Astrocyte (in vitro differentiated cells and primary cell): ENCODE results near the gene FADS2. TPM values are rescaled to one million over a fixed set of nuclear protein-coding genes. Genes with fewer than 3 reads are reported as not detected.
A peak's percentile ranks its signal among the peaks of the same experiment; 100 is the strongest.

Experiments used
- DNase-seq: peaks from one replicate; pipeline ENCODE4 v3.0.0-alpha.2; 2010; ENCODE audit warnings: low read depth
- FAIRE-seq: peaks from 2 replicates; lab custom pipeline; 2011; peaks lifted over from hg19 to GRCh38; lab: Jason Lieb, UNC
- H2AFZ ChIP-seq: 2 replicates; pipeline ENCODE4 v1.6.0; 2012; ENCODE audit warnings: low read depth, low read length, inconsistent platforms
- H3K27ac ChIP-seq: 2 replicates; pipeline ENCODE4 v1.5.1; 2011; ENCODE audit warnings: low read depth, low read length, inconsistent platforms
- H3K27me3 ChIP-seq: 2 replicates; pipeline ENCODE4 v1.6.0; 2011; ENCODE audit warnings: low read length, inconsistent platforms; ENCODE audit not compliant: insufficient read depth
- H3K36me3 ChIP-seq: 2 replicates; pipeline ENCODE4 v1.5.1; 2011; ENCODE audit warnings: low read length, inconsistent platforms; ENCODE audit not compliant: insufficient read depth
- H3K4me1 ChIP-seq: 2 replicates; pipeline ENCODE4 v1.5.1; 2011; ENCODE audit warnings: low read length, inconsistent platforms; ENCODE audit not compliant: insufficient read depth
- H3K4me2 ChIP-seq: 2 replicates; pipeline ENCODE4 v1.6.0; 2012; ENCODE audit warnings: low read length, inconsistent platforms
- H3K4me3 ChIP-seq: 2 replicates; pipeline ENCODE4 v1.5.1; 2011; ENCODE audit warnings: low read depth, mild to moderate bottlenecking, low read length, inconsistent platforms; ENCODE audit not compliant: insufficient read depth
- H3K79me2 ChIP-seq: 2 replicates; pipeline ENCODE4 v1.6.0; 2012; ENCODE audit warnings: mild to moderate bottlenecking, low read length, inconsistent platforms; ENCODE audit not compliant: insufficient read depth
- H3K9ac ChIP-seq: 2 replicates; pipeline ENCODE4 v1.6.0; 2012; ENCODE audit warnings: mild to moderate bottlenecking, low read length, inconsistent platforms
- H3K9me3 ChIP-seq: 2 replicates; pipeline ENCODE4 v1.5.1; 2012; ENCODE audit warnings: low read depth, mild to moderate bottlenecking, low read length, inconsistent platforms; ENCODE audit not compliant: insufficient read depth
- H4K20me1 ChIP-seq: 2 replicates; pipeline ENCODE4 v1.6.0; 2012; ENCODE audit warnings: low read length, inconsistent platforms; ENCODE audit not compliant: insufficient read depth
- H3K27ac Mint-ChIP-seq: one replicate; pipeline ENCODE4 v1.8.0; 2021; ENCODE audit warnings: mild to moderate bottlenecking, mixed read lengths; ENCODE audit not compliant: unreplicated experiment
- H3K27me3 Mint-ChIP-seq: one replicate; pipeline ENCODE4 v1.8.0; 2021; ENCODE audit warnings: low read depth, mixed read lengths; ENCODE audit not compliant: unreplicated experiment
- H3K36me3 Mint-ChIP-seq: one replicate; pipeline ENCODE4 v1.8.0; 2021; ENCODE audit warnings: low read depth, mixed read lengths; ENCODE audit not compliant: unreplicated experiment
- H3K4me1 Mint-ChIP-seq: one replicate; pipeline ENCODE4 v1.8.0; 2021; ENCODE audit warnings: low read depth, mixed read lengths; ENCODE audit not compliant: unreplicated experiment
- H3K4me3 Mint-ChIP-seq: one replicate; pipeline ENCODE4 v1.8.0; 2021; ENCODE audit warnings: mild to moderate bottlenecking, moderate library complexity, mixed read lengths; ENCODE audit not compliant: unreplicated experiment
- H3K9me3 Mint-ChIP-seq: one replicate; pipeline ENCODE4 v1.8.0; 2021; ENCODE audit warnings: mild to moderate bottlenecking, mixed read lengths; ENCODE audit not compliant: unreplicated experiment
- EZH2 ChIP-seq: IDR thresholded peaks from 2 replicates; pipeline ENCODE4 v1.6.1; 2012; ENCODE audit warnings: mild to moderate bottlenecking, low read length, inconsistent platforms; ENCODE audit not compliant: insufficient read depth
- total RNA-seq: library from RNA; stranded (reverse); gene quantifications from 2 replicates; pipeline ENCODE4 v1.2.1, GENCODE V29; 2021
- TF ChIP-seq, protein P1 (sequence below): IDR thresholded peaks from 2 replicates; pipeline ENCODE4 v1.5.1; 2011; ENCODE audit warnings: low read depth, mild to moderate bottlenecking, inconsistent platforms, low read length, moderate library complexity; ENCODE audit not compliant: insufficient read depth

The FADS2 gene
- total RNA-seq, 1 donor from 2014 or later: 287 TPM

DNA sequence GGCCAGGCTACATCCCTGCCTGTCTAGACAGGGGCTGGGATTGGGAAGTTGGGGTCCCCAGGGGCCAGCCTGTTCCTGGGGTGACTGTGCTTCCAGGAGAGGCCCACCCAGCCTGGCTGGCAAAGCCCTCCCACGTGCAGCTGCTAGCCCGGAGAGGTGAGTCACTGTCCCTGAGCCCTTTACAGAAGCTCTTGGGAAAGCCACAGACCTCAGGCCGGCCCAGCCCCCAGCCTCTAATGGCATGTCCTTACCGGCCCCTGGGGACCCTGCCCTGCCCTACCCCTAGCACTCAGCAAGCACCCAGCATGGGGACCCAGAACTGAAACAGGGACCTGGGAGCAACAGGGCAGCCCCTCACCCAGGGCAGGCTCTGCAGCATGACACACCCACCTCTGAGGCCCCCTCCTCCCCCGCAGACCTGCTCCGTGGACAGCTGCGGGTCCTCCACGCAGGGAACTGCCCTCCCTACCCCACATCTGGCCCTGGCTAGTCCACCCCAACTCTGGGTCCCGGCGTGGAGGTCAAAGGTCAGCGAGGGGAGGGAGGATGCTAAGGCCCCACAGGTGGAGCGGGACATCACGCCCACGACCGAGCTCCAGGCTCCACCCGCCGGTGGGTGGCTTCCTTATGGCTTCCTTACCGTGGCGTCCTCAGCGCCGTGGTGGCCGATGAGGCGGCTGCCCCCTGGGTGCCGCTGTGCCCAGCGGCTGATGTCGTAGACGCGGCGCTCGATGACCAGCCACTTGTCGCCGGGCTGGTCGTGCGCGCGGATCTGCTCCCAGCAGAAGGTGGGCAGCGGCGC, 62.6 kb downstream of the FADS2 start:
- Histone ChIP-seq H3K4me2 (peak overlapping the region; percentile 98), H3K9me3 (no peaks in the 10 kb centered on the region), H3K27me3 (no peaks in the 10 kb centered on the region), H3K4me1 (peaks cover 27% of the 10 kb centered on the region), H4K20me1 (peaks cover 10% of the 10 kb centered on the region), H3K27ac (peak overlapping the region; percentile 12), H2AFZ (peak overlapping the region; percentile 74), H3K4me3 (peak overlapping the region; percentile 66), H3K79me2 (peaks cover 33% of the 10 kb centered on the region), H3K36me3 (no peaks in the 10 kb centered on the region), H3K9ac (peak overlapping the region; percentile 70)
- FAIRE-seq (no peak), DNase-seq (peak; percentile 72)
- Mint-ChIP-seq H3K27me3 (peaks cover 3% of the 10 kb centered on the region), H3K36me3 (peaks cover 9% of the 10 kb centered on the region), H3K27ac (peak overlapping the region; percentile 66), H3K4me1 (peaks cover 6% of the 10 kb centered on the region), H3K9me3 (no peaks in the 10 kb centered on the region), H3K4me3 (peak overlapping the region; percentile 87)
- TF ChIP-seq, protein P1, sequence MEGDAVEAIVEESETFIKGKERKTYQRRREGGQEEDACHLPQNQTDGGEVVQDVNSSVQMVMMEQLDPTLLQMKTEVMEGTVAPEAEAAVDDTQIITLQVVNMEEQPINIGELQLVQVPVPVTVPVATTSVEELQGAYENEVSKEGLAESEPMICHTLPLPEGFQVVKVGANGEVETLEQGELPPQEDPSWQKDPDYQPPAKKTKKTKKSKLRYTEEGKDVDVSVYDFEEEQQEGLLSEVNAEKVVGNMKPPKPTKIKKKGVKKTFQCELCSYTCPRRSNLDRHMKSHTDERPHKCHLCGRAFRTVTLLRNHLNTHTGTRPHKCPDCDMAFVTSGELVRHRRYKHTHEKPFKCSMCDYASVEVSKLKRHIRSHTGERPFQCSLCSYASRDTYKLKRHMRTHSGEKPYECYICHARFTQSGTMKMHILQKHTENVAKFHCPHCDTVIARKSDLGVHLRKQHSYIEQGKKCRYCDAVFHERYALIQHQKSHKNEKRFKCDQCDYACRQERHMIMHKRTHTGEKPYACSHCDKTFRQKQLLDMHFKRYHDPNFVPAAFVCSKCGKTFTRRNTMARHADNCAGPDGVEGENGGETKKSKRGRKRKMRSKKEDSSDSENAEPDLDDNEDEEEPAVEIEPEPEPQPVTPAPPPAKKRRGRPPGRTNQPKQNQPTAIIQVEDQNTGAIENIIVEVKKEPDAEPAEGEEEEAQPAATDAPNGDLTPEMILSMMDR: no peak
- TF ChIP-seq EZH2: no peak

DNA sequence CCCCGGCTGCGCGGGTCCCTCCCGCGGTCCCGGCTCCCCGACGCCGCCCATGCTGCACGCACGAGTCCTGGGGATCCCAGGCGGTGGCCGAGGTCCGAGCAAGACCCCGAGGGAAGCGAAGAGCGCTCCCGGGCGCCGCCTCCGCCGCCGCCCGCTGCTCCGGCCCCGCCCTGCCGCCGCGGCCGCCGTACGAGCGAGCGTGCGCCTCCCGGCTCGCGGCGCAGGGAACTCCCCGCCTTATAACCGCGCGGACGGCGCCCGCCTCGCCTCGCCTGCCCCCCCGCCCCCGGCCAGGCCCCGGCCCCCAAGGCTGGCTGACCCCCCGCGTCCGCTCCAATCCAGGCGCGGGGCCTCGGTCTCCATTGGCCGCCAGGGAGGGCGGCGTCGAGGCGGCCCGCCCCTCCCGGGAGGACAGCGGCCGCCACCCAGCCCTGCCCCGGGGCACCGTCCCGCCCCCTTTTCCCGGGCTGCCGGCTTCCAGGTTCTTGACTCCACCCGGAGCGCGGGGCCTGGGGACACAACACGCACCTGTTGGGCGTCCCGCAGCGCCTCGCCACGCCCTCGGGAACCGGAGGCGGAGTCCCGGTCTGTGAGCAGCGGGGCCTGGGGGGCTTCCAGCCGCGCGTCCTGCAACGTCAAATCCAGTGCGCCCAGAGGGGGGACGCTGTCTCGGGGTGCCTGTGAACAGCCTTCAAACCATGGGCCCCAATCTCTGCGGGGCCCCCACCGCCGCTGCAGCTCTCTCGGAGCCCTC, 63.4 kb downstream of the FADS2 start, which contains the start of gene FADS3:
TSS of gene FADS3 (minus strand) at position 215 of the 754 bp plus-strand sequence. CDS start at position 51, 164 bp downstream.
- Histone ChIP-seq H3K4me1 (peaks cover 27% of the 10 kb centered on the region), H3K36me3 (no peaks in the 10 kb centered on the region), H3K4me3 (peak within 1 kb of the TSS; percentile 66), H4K20me1 (peaks cover 2% of the 10 kb centered on the region), H3K27ac (peak within 1 kb of the TSS; percentile 12), H2AFZ (peak within 1 kb of the TSS; percentile 74), H3K79me2 (peaks cover 25% of the 10 kb centered on the region), H3K9me3 (no peaks in the 10 kb centered on the region), H3K4me2 (peak within 1 kb of the TSS; percentile 98), H3K27me3 (no peaks in the 10 kb centered on the region), H3K9ac (peak within 1 kb of the TSS; percentile 70)
- TF ChIP-seq EZH2: no peak
- TF ChIP-seq, protein P1: no peak
- H3K4me3 Mint-ChIP-seq: peak within 1 kb of the TSS; percentile 87
- peaks cover 6% of the 10 kb centered on the region for H3K27me3 Mint-ChIP-seq
- peaks cover 6% of the 10 kb centered on the region for H3K4me1 Mint-ChIP-seq
- DNase-seq (peak; percentile 48), FAIRE-seq (no peak)
- H3K36me3 Mint-ChIP-seq: peaks cover 9% of the 10 kb centered on the region
- no peaks in the 10 kb centered on the region for H3K9me3 Mint-ChIP-seq
- peak within 1 kb of the TSS; percentile 66 for H3K27ac Mint-ChIP-seq
